Fibroblast of lung (primary cell): ENCODE data around the gene HTT. TPM values are rescaled to one million over a fixed set of nuclear protein-coding genes. Genes with fewer than 3 reads are reported as not detected.

Experiments
- DNase-seq, 2 donors: peaks; one replicate each; pipeline versions ENCODE4 v3.0.0 to v3.0.0-alpha.2; 2010; ENCODE audit warnings: low read depth in 2 of 2
- H2AFZ ChIP-seq: 2 replicates; pipeline ENCODE4 v1.5.1; 2012; ENCODE audit warnings: low read length, control low read depth, inconsistent platforms
- H3K27ac ChIP-seq: 2 replicates; pipeline ENCODE4 v1.5.1; 2011; ENCODE audit warnings: low read length, control low read depth; ENCODE audit not compliant: insufficient read depth
- H3K27me3 ChIP-seq: 2 replicates; pipeline ENCODE4 v1.5.1; 2011; ENCODE audit warnings: mild to moderate bottlenecking, low read length; ENCODE audit not compliant: control insufficient read depth, insufficient read depth
- H3K36me3 ChIP-seq: 2 replicates; pipeline ENCODE4 v1.5.1; 2011; ENCODE audit warnings: low read length; ENCODE audit not compliant: control insufficient read depth, insufficient read depth
- H3K4me1 ChIP-seq: 2 replicates; pipeline ENCODE4 v1.5.1; 2011; ENCODE audit warnings: low read length; ENCODE audit not compliant: control insufficient read depth, insufficient read depth; ENCODE audit errors: extremely low read depth
- H3K4me2 ChIP-seq: 2 replicates; pipeline ENCODE4 v1.5.1; 2011; ENCODE audit warnings: low read length, control low read depth; ENCODE audit not compliant: insufficient read depth; ENCODE audit errors: extremely low read depth
- H3K4me3 ChIP-seq, 4 experiments: fragments of 200-600 bp in 1 of 4; sonication (generic) in 1 of 4; replicated peaks in 1 of 4; 2 replicates each; pipeline ENCODE4 v1.5.1; 2011 to 2016; ENCODE audit warnings: low read length in 4 of 4, low read depth in 3 of 4, mild to moderate bottlenecking in 3 of 4, control low read depth in 2 of 4, inconsistent platforms in 1 of 4, mixed read lengths in 1 of 4; ENCODE audit not compliant: insufficient read depth in 1 of 4; ENCODE audit errors: control extremely low read depth in 1 of 4
- H3K79me2 ChIP-seq: 2 replicates; pipeline ENCODE4 v1.5.1; 2012; ENCODE audit warnings: mild to moderate bottlenecking, low read length, inconsistent platforms; ENCODE audit not compliant: control insufficient read depth, insufficient read depth
- H3K9ac ChIP-seq: 2 replicates; pipeline ENCODE4 v1.5.1; 2011; ENCODE audit warnings: mild to moderate bottlenecking, low read length, control low read depth; ENCODE audit not compliant: insufficient read depth
- H3K9me3 ChIP-seq: 2 replicates; pipeline ENCODE4 v1.5.1; 2012; ENCODE audit warnings: low read depth, low read length; ENCODE audit not compliant: control insufficient read depth, insufficient read depth
- H4K20me1 ChIP-seq: 2 replicates; pipeline ENCODE4 v1.5.1; 2011; ENCODE audit warnings: low read length; ENCODE audit not compliant: control insufficient read depth, insufficient read depth; ENCODE audit errors: extremely low read depth
- EZH2 ChIP-seq: IDR thresholded peaks from 2 replicates; pipeline ENCODE4 v1.5.1; 2012; ENCODE audit warnings: low read length, control low read depth, mild to moderate bottlenecking; ENCODE audit errors: missing control alignments
- polyA plus RNA-seq, 2 donors: library from polyadenylated mRNA; depleted of rRNA in 1 of 2; stranded (reverse) in 1 of 2; unstranded in 1 of 2; fragments of >200 nt; gene quantifications; 2 replicates each; pipeline ENCODE4 v1.2.1, GENCODE V29; 2011 to 2012; ENCODE audit warnings: missing spikeins in 1 of 2
- total RNA-seq: library from RNA; depleted of rRNA; stranded (reverse); fragments of >200 nt; gene quantifications from 2 replicates; pipeline ENCODE4 v1.2.1, GENCODE V29; 2014
- TF ChIP-seq, protein P1 (sequence below), 2 donors: IDR thresholded peaks in 1 of 2; conservative IDR thresholded peaks in 1 of 2; 1 replicate in 1 of 2; 2 replicates in 1 of 2; pipeline ENCODE4 v1.5.1; 2011 to 2012; ENCODE audit warnings: low read length in 2 of 2, control low read depth in 1 of 2, inconsistent platforms in 1 of 2, low read depth in 1 of 2, mild to moderate bottlenecking in 1 of 2

Gene HTT
- total and polyA plus RNA-seq, 2 donors (not counting 1 experiment from before 2014, with no cell fraction given), result 13.2 to 41.8 TPM

DNA sequence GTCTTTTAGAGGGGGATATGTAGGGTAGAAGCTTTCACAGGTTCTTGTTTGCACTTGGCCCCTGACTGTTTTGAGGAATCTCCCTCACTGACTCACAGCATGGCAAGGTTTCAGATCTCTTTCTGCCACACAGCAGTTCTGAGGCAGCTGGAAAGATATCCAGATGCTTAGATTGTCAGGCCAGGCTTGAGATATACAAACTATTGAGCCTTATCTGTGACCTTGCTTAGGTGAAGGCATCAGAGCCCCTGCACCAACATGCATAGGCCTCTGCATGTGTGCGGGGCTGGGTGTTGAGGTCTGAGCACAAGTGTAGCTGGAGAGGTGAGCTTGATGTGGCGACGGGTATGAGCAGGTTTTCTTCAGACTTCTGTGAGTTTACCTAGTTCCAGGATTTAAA is 93.5 kb downstream of the HTT start:
- no peak overlapping the region for H2AFZ ChIP-seq
- H3K9me3 ChIP-seq, result no peaks in the 10 kb centered on the region
- H3K4me2 ChIP-seq, result no peak overlapping the region
- no peaks in the 10 kb centered on the region for H3K36me3 ChIP-seq
- H3K4me3 ChIP-seq, result no peak overlapping the region
- H3K79me2 ChIP-seq, result no peaks in the 10 kb centered on the region
- no peak for TF ChIP-seq EZH2
- TF ChIP-seq, protein P1, sequence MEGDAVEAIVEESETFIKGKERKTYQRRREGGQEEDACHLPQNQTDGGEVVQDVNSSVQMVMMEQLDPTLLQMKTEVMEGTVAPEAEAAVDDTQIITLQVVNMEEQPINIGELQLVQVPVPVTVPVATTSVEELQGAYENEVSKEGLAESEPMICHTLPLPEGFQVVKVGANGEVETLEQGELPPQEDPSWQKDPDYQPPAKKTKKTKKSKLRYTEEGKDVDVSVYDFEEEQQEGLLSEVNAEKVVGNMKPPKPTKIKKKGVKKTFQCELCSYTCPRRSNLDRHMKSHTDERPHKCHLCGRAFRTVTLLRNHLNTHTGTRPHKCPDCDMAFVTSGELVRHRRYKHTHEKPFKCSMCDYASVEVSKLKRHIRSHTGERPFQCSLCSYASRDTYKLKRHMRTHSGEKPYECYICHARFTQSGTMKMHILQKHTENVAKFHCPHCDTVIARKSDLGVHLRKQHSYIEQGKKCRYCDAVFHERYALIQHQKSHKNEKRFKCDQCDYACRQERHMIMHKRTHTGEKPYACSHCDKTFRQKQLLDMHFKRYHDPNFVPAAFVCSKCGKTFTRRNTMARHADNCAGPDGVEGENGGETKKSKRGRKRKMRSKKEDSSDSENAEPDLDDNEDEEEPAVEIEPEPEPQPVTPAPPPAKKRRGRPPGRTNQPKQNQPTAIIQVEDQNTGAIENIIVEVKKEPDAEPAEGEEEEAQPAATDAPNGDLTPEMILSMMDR (conservative IDR thresholded peaks at IDR 0.05 in 1 of 2, IDR thresholded peaks at IDR 0.05 in 1 of 2; ENCODE audit: low read depth in 1 of 2, low read length in 2 of 2), result no peak
- H3K27ac ChIP-seq, result no peak overlapping the region
- no peaks in the 10 kb centered on the region for H4K20me1 ChIP-seq
- peak; percentile 47 to 56 for DNase-seq
- H3K9ac ChIP-seq, result no peak overlapping the region
- H3K27me3 ChIP-seq, result no peaks in the 10 kb centered on the region
- H3K4me1 ChIP-seq, result no peaks in the 10 kb centered on the region

DNA sequence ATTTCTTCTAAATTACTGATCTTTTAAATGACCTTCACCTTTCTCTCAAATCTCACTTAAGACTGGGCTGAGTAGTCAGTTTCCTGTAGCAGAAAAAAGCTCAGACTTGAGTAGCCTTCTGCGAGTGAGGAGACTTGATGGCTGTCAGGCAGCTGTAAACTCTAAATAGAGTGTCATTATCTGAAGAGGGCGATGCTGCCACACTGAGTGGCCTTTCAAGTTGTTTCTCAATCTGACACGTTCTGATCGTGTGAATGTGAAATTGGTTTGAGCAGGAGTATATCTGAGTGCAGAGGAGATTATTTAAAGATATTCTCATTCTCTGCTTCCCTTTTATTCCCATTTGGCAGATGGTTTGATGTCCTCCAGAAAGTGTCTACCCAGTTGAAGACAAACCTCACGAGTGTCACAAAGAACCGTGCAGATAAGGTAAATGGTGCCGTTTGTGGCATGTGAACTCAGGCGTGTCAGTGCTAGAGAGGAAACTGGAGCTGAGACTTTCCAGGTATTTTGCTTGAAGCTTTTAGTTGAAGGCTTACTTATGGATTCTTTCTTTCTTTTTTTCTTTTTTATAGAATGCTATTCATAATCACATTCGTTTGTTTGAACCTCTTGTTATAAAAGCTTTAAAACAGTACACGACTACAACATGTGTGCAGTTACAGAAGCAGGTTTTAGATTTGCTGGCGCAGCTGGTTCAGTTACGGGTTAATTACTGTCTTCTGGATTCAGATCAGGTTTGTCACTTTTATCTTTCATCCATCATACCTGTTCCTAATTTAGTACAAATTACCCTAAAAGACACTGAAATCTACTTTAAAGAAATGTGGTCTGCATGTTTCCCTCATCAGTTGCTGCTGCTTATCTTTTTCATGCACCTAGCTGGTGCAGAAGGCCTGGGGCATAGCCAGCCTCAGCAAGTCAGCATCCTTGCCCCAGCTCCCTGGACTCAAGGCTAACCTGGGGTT is 100.2 kb downstream of the HTT start:
- peaks cover 5% of the 10 kb centered on the region for H3K36me3 ChIP-seq
- no peak for DNase-seq
- no peaks in the 10 kb centered on the region for H3K79me2 ChIP-seq
- H3K9me3 ChIP-seq, result no peaks in the 10 kb centered on the region
- no peak overlapping the region for H3K27ac ChIP-seq
- H2AFZ ChIP-seq, result no peak overlapping the region
- no peak for TF ChIP-seq EZH2
- TF ChIP-seq, protein P1 (conservative IDR thresholded peaks at IDR 0.05 in 1 of 2, IDR thresholded peaks at IDR 0.05 in 1 of 2; ENCODE audit: low read depth in 1 of 2, low read length in 2 of 2), result no peak
- no peaks in the 10 kb centered on the region for H4K20me1 ChIP-seq
- H3K27me3 ChIP-seq, result no peaks in the 10 kb centered on the region
- no peak overlapping the region for H3K4me3 ChIP-seq
- H3K4me2 ChIP-seq, result no peak overlapping the region
- H3K4me1 ChIP-seq, result peaks cover 5% of the 10 kb centered on the region
- no peak overlapping the region for H3K9ac ChIP-seq

DNA sequence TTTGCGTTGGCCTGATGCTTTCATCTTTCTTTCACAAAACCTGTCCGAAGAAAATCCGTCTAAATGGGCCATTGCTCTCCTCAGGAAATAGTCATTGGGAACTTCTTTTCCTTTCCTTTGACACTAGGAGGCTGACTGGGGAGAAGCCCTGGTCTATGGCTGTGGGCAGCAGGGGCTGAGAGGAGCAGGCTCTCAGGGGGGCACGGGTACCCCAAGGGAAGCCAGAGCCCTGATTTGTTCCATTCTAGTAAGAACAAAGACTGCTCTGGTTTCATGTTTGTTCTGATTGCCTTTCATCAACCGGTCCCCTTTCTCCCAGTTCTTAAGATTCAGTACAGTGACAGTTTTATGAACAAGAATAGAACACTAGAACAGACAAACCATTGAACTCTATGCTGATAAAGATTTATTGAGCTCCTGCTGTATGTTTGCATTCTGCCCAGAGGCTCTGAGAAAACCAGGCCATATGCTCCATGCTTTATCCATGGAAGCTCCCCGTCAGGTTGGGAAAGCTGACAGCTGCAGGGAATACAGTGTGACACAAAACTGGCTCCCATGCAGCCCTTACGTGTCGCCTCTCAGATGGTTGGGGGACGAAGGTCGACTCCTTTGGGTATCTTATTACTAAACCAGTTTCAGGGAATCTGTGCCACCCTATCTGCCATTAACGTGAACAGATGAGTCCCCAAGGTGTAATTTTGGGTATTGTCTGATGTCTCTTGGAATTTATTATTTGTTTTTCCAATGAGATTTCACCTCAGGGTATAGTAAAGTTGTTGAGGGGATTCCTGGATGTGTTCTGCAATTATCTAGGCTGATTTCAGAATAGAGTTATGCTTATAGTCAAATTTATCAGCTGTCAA is 102.1 kb downstream of the HTT start:
- H3K27me3 ChIP-seq, result no peaks in the 10 kb centered on the region
- no peaks in the 10 kb centered on the region for H4K20me1 ChIP-seq
- no peak overlapping the region for H2AFZ ChIP-seq
- H3K4me2 ChIP-seq, result no peak overlapping the region
- H3K27ac ChIP-seq, result no peak overlapping the region
- H3K4me1 ChIP-seq, result peaks cover 5% of the 10 kb centered on the region
- DNase-seq, result no peak
- peaks cover 6% of the 10 kb centered on the region for H3K36me3 ChIP-seq
- H3K4me3 ChIP-seq, result no peak overlapping the region
- no peaks in the 10 kb centered on the region for H3K9me3 ChIP-seq
- TF ChIP-seq EZH2, result no peak
- TF ChIP-seq, protein P1 (conservative IDR thresholded peaks at IDR 0.05 in 1 of 2, IDR thresholded peaks at IDR 0.05 in 1 of 2; ENCODE audit: low read depth in 1 of 2, low read length in 2 of 2), result no peak
- H3K79me2 ChIP-seq, result no peaks in the 10 kb centered on the region
- no peak overlapping the region for H3K9ac ChIP-seq
